ENCODE results near the gene RHCE. TPM values are rescaled to one million over a fixed set of nuclear protein-coding genes. Genes with fewer than 3 reads are reported as not detected.

The RHCE gene
- total RNA-seq, 2 donors from 2014 or later: 0.27 to 0.32 TPM

GRCh38 chr1:25439287-25439686 lies 18.7 kb upstream of the RHCE start:
- Histone ChIP-seq H3K4me3 (no peak overlapping the region), H3K9me3 (no peaks in the 10 kb centered on the region), H3K36me3 (no peaks in the 10 kb centered on the region), H3K4me1 (no peaks in the 10 kb centered on the region), H3K27me3 (no peaks in the 10 kb centered on the region), H3K9ac (ENCODE audit: low read depth in 2 of 2, low read length in 2 of 2) (no peak overlapping the region), H3K27ac (no peak overlapping the region)
- DNase-seq: no peak
- TF ChIP-seq, protein P1, sequence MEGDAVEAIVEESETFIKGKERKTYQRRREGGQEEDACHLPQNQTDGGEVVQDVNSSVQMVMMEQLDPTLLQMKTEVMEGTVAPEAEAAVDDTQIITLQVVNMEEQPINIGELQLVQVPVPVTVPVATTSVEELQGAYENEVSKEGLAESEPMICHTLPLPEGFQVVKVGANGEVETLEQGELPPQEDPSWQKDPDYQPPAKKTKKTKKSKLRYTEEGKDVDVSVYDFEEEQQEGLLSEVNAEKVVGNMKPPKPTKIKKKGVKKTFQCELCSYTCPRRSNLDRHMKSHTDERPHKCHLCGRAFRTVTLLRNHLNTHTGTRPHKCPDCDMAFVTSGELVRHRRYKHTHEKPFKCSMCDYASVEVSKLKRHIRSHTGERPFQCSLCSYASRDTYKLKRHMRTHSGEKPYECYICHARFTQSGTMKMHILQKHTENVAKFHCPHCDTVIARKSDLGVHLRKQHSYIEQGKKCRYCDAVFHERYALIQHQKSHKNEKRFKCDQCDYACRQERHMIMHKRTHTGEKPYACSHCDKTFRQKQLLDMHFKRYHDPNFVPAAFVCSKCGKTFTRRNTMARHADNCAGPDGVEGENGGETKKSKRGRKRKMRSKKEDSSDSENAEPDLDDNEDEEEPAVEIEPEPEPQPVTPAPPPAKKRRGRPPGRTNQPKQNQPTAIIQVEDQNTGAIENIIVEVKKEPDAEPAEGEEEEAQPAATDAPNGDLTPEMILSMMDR (IDR thresholded peaks at IDR 0.05): no peak
- intact Hi-C loops (cut with DNase I): no loop called here

GRCh38 chr1:25437672-25438071 lies 17.0 kb upstream of the RHCE start:
- H3K4me1 ChIP-seq: peaks cover 6% of the 10 kb centered on the region
- no peak overlapping the region for H3K9ac ChIP-seq (ENCODE audit: low read depth in 2 of 2, low read length in 2 of 2)
- H3K27me3 ChIP-seq: no peaks in the 10 kb centered on the region
- H3K36me3 ChIP-seq: no peaks in the 10 kb centered on the region
- no peaks in the 10 kb centered on the region for H3K9me3 ChIP-seq
- DNase-seq: no peak
- H3K27ac ChIP-seq: no peak overlapping the region
- TF ChIP-seq, protein P1 (IDR thresholded peaks at IDR 0.05): no peak
- no peak overlapping the region for H3K4me3 ChIP-seq
- intact Hi-C loops (cut with DNase I): no loop called here

DNA sequence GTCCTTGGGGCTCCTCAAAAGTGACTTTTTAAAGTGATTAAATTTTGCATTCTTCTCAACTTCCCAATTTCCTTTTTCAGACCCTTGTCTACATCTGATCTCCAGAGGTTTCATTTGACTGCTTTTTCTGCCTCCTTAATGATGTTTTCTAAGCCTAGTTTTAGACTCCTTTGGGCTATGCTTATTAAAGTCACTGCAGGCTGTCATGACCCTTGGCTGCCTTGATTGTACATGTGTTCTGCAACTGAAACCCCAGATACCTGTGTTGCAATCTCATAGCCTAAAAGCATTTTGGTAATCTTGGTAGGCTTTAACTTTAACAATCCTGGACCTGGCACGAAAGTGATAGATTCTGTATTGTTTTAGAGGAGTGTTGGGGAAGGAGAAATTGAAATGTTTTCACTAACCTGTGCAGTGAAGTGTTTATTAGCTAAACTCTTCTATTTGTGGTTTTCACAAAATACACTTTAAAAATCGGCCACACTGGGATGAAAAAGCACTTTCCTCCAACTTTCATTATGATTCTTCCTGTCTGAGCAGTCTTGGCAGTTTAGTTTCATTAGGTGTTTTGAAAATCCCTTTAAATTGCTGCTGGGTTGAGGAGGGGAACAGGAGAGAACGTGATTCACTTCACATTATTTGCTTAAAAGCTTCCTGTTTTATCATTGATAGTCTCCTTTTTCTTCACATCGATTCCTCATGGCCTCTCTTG lies 14.9 kb upstream of the RHCE start:
- intact Hi-C loops (cut with DNase I): no loop called here
- TF ChIP-seq, protein P1 (IDR thresholded peaks at IDR 0.05): no peak
- Histone ChIP-seq H3K36me3 (no peaks in the 10 kb centered on the region), H3K27me3 (no peaks in the 10 kb centered on the region), H3K27ac (no peak overlapping the region), H3K9ac (ENCODE audit: low read depth in 2 of 2, low read length in 2 of 2) (no peak overlapping the region), H3K9me3 (no peaks in the 10 kb centered on the region), H3K4me1 (peaks cover 6% of the 10 kb centered on the region), H3K4me3 (no peak overlapping the region)
- no peak for DNase-seq

DNA sequence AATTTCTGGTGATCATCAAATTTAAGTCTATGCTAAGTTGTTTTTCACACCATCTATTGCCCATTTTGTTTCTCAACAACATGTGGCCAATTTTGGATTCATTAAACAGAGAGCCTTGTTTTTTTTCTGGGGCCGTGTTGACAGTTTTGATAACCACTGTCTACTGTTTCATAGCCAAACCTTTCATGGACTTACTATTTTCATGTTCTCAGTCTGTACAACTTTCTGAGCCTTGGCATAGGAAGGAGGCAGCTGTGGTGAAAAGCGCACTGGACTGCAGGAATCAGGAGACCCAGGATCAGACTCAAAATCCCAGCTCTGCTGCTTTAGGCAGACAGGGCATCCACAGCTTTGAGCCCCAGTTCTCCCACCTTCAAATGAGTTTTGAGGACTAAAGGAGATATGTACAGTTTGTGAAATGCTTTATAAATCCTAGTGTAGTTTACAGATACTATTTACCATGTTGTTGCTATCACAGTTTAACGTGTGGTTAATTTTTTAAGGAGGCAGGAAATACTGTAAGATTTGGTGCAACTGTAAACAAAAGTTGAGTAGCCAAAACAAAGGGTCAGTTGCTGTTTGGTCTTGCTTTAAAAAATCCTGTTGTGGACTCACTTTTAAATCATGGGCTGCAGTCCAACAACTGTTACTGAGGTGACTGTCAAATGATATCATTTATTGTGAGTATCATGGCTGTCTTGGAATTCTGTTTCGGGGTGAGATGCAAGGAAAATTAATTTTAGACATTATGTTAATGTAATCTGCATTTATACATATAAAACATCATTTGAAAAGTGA lies 13.0 kb upstream of the RHCE start:
- Histone ChIP-seq H3K4me1 (peaks cover 6% of the 10 kb centered on the region), H3K27me3 (no peaks in the 10 kb centered on the region), H3K9ac (ENCODE audit: low read depth in 2 of 2, low read length in 2 of 2) (no peak overlapping the region), H3K27ac (no peak overlapping the region), H3K36me3 (no peaks in the 10 kb centered on the region), H3K9me3 (no peaks in the 10 kb centered on the region), H3K4me3 (no peak overlapping the region)
- intact Hi-C loops (cut with DNase I): no loop called here
- DNase-seq: no peak
- TF ChIP-seq, protein P1 (IDR thresholded peaks at IDR 0.05): no peak

DNA sequence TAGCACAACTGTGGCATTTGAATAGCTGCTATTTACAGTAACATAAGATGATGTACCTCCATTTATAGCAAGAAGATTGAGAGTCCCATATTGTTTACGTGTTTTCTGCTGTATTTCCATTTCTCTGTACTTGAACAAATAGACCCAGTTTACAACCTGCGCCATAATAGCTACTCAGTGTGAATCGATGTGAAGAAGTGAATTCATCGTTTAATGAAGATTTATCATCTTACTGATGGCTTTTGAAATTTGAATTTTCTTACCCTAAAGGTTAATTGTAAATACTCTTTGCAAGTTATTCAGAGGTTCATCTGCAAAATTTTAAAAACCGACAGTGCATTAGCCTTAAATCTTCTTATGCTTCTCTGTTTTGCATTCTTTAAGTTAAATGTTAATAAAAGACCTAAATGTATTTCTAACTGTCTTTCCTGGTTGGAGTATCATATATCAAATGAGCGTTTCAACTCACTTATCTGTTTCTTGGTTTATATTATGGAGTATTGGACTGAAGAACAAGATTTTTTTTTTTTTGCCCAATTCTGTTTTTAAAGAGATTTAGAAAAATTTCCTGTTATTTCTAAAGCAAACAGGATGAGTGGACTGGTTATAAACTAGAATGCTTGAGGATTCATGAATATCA lies 12.2 kb upstream of the RHCE start:
- peaks cover 6% of the 10 kb centered on the region for H3K4me1 ChIP-seq
- H3K4me3 ChIP-seq: no peak overlapping the region
- H3K27me3 ChIP-seq: no peaks in the 10 kb centered on the region
- no peak for DNase-seq
- intact Hi-C loops (cut with DNase I): no loop called here
- TF ChIP-seq, protein P1 (IDR thresholded peaks at IDR 0.05): no peak
- H3K36me3 ChIP-seq: no peaks in the 10 kb centered on the region
- H3K27ac ChIP-seq: no peak overlapping the region
- no peak overlapping the region for H3K9ac ChIP-seq (ENCODE audit: low read depth in 2 of 2, low read length in 2 of 2)
- no peaks in the 10 kb centered on the region for H3K9me3 ChIP-seq

All from colonic mucosa (tissue), 4 donors.